Endothelial cell (in vitro differentiated cells): ENCODE measurements around the gene PLPPR2. TPM values are rescaled to one million over a fixed set of nuclear protein-coding genes. Genes with fewer than 3 reads are reported as not detected.

Experiments used
- DNase-seq: peaks from one replicate; pipeline ENCODE4 v3.0.0; 2021; ENCODE audit warnings: low spot score
- H3K27ac Mint-ChIP-seq: one replicate; pipeline ENCODE4 v1.8.0; 2021; ENCODE audit warnings: mixed read lengths, inconsistent platforms; ENCODE audit not compliant: unreplicated experiment
- H3K27me3 Mint-ChIP-seq: one replicate; pipeline ENCODE4 v1.8.0; 2021; ENCODE audit warnings: mild to moderate bottlenecking, moderate library complexity, mixed read lengths, inconsistent platforms; ENCODE audit not compliant: unreplicated experiment
- H3K36me3 Mint-ChIP-seq: one replicate; pipeline ENCODE4 v1.8.0; 2021; ENCODE audit warnings: mild to moderate bottlenecking, low read depth, mixed read lengths, inconsistent platforms; ENCODE audit not compliant: unreplicated experiment
- H3K4me1 Mint-ChIP-seq: one replicate; pipeline ENCODE4 v1.8.0; 2021; ENCODE audit warnings: mild to moderate bottlenecking, mixed read lengths, inconsistent platforms; ENCODE audit not compliant: unreplicated experiment
- H3K4me3 Mint-ChIP-seq: one replicate; pipeline ENCODE4 v1.8.0; 2021; ENCODE audit warnings: mild to moderate bottlenecking, mixed read lengths, inconsistent platforms; ENCODE audit not compliant: unreplicated experiment
- H3K9me3 Mint-ChIP-seq: one replicate; pipeline ENCODE4 v1.8.0; 2021; ENCODE audit warnings: mixed read lengths, inconsistent platforms; ENCODE audit not compliant: unreplicated experiment
- CTCF ChIP-seq: fragments of 200-600 bp; sonication (generic); IDR thresholded peaks from one replicate; pipeline ENCODE4 v1.5.0; 2021; ENCODE audit warnings: antibody characterized with exemption; ENCODE audit not compliant: unreplicated experiment
- total RNA-seq: library from RNA; stranded (reverse); fragmentation: NEBNext Ultra II Directional; extraction: Animal tissue kit (Norgen Biotek cat#: 25700); gene quantifications from one replicate; pipeline ENCODE4 v1.2.1, GENCODE V29; 2021; ENCODE audit not compliant: unreplicated experiment

The PLPPR2 gene
- total RNA-seq, 1 donor from 2014 or later, result 13.7 TPM

GRCh38 chr19:11361037-11361770, 6.0 kb downstream of the PLPPR2 start:
- Mint-ChIP-seq H3K36me3 (peaks cover 5% of the 10 kb centered on the region), H3K27me3 (peaks cover 14% of the 10 kb centered on the region), H3K9me3 (no peaks in the 10 kb centered on the region), H3K4me3 (peak overlapping the region; percentile 78), H3K27ac (no peak overlapping the region), H3K4me1 (peaks cover 8% of the 10 kb centered on the region)
- TF ChIP-seq CTCF, result no peak
- peak; percentile 80 for DNase-seq

- H3K27ac Mint-ChIP-seq, result no peak overlapping the region
- H3K27me3 Mint-ChIP-seq, result peaks cover 13% of the 10 kb centered on the region
- no peak for TF ChIP-seq CTCF
- no peaks in the 10 kb centered on the region for H3K36me3 Mint-ChIP-seq
- peaks cover 4% of the 10 kb centered on the region for H3K4me1 Mint-ChIP-seq
- DNase-seq, result no peak
- peak overlapping the region; percentile 78 for H3K4me3 Mint-ChIP-seq
- H3K9me3 Mint-ChIP-seq, result no peaks in the 10 kb centered on the region
These were observed 6.8 kb downstream of the PLPPR2 start for GRCh38 chr19:11361771-11362731.

- peaks cover 7% of the 10 kb centered on the region for H3K27me3 Mint-ChIP-seq
- no peak overlapping the region for H3K4me3 Mint-ChIP-seq
- H3K9me3 Mint-ChIP-seq, result no peaks in the 10 kb centered on the region
- H3K36me3 Mint-ChIP-seq, result no peaks in the 10 kb centered on the region
- H3K4me1 Mint-ChIP-seq, result peaks cover 4% of the 10 kb centered on the region
- no peak overlapping the region for H3K27ac Mint-ChIP-seq
- DNase-seq, result no peak
- no peak for TF ChIP-seq CTCF
These were observed 8.6 kb downstream of the PLPPR2 start for GRCh38 chr19:11363881-11364280.

GRCh38 chr19:11364296-11364904, 9.2 kb downstream of the PLPPR2 start:
- no peak overlapping the region for H3K27ac Mint-ChIP-seq
- DNase-seq, result no peak
- no peaks in the 10 kb centered on the region for H3K36me3 Mint-ChIP-seq
- H3K4me1 Mint-ChIP-seq, result peaks cover 4% of the 10 kb centered on the region
- H3K9me3 Mint-ChIP-seq, result no peaks in the 10 kb centered on the region
- no peak for TF ChIP-seq CTCF
- H3K4me3 Mint-ChIP-seq, result no peak overlapping the region
- H3K27me3 Mint-ChIP-seq, result peaks cover 2% of the 10 kb centered on the region
